ENCODE results near the gene TFB2M. TPM values are rescaled to one million over a fixed set of nuclear protein-coding genes. Genes with fewer than 3 reads are reported as not detected.

The TFB2M gene
- total RNA-seq, 4 donors from 2014 or later: 5.8 to 12.1 (median 8.6) TPM

- TF ChIP-seq, protein P1, sequence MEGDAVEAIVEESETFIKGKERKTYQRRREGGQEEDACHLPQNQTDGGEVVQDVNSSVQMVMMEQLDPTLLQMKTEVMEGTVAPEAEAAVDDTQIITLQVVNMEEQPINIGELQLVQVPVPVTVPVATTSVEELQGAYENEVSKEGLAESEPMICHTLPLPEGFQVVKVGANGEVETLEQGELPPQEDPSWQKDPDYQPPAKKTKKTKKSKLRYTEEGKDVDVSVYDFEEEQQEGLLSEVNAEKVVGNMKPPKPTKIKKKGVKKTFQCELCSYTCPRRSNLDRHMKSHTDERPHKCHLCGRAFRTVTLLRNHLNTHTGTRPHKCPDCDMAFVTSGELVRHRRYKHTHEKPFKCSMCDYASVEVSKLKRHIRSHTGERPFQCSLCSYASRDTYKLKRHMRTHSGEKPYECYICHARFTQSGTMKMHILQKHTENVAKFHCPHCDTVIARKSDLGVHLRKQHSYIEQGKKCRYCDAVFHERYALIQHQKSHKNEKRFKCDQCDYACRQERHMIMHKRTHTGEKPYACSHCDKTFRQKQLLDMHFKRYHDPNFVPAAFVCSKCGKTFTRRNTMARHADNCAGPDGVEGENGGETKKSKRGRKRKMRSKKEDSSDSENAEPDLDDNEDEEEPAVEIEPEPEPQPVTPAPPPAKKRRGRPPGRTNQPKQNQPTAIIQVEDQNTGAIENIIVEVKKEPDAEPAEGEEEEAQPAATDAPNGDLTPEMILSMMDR (IDR thresholded peaks at IDR 0.05; ENCODE audit: low read depth): no peak
These were observed 49.9 kb downstream of the TFB2M start for GRCh38 chr1:246516126-246516525.

- TF ChIP-seq, protein P1 (IDR thresholded peaks at IDR 0.05; ENCODE audit: low read depth): no peak
These were observed 50.6 kb downstream of the TFB2M start for GRCh38 chr1:246515390-246516005.

DNA sequence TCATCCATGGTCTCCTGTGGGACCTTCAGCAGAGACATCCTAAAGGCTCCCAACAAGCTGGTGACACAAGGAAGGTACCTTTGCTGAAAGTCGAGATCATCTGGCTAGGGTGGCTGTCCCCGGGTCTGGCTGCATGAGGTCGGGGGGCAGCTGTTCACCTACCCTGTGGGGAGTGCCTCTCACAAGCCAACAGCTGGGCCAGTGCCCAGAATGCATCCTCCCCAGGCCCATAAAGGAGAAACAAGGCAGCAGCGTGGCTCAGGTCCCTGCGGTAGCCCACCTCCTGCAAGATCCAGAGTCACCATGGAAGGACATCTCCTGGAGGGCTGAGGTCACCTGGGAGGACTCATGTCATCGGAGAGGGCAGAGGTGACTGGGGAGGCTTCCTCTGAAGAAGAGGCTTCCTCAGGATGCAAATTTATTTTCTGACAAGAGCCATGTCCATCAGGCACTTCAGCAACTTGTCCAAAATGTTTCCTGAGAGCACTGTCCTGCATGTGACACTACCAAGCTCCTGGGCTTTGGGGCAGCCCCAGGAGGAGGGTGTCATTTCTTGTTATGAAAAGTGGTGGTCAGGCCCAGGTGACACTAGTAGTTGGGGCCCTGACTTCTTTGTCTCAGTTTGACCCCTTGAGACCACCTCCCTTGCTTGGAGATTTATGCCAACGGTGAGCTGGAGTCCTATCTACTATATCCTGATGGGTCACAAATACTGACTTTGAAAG, 52.3 kb downstream of the TFB2M start:
- TF ChIP-seq, protein P1 (IDR thresholded peaks at IDR 0.05; ENCODE audit: low read depth): no peak

- TF ChIP-seq, protein P1 (IDR thresholded peaks at IDR 0.05; ENCODE audit: low read depth): no peak
These were observed 53.0 kb downstream of the TFB2M start for GRCh38 chr1:246513041-246513440.

- TF ChIP-seq, protein P1 (IDR thresholded peaks at IDR 0.05; ENCODE audit: low read depth): no peak
These were observed 53.4 kb downstream of the TFB2M start for GRCh38 chr1:246512635-246513034.

DNA sequence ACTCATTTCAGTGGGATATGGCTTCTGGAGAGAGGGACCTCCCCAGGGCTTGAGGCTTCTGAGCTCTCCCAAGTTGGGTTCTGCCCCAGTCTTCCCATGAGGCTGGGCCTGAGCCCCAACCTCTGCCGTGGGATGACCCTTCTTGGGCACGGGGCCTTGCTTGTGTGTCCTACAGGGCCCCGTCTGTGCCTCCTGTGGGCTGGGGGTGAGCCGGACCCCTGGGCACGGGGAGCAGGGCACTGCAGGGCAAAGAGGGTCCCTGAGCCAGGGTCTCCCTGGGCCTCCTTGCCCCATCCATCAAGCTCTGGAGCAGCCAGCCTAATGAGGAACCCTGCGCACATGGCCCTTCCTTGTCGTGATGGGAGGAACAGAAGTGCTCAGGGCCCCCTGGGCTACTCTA, 53.8 kb downstream of the TFB2M start:
- TF ChIP-seq, protein P1 (IDR thresholded peaks at IDR 0.05; ENCODE audit: low read depth): no peak

GRCh38 chr1:246511203-246511602, 54.9 kb downstream of the TFB2M start:
- TF ChIP-seq, protein P1 (IDR thresholded peaks at IDR 0.05; ENCODE audit: low read depth): no peak
